ENCODE results near the gene ARHGAP35. TPM values are rescaled to one million over a fixed set of nuclear protein-coding genes. Genes with fewer than 3 reads are reported as not detected.

Gene ARHGAP35
- total RNA-seq, 1 experiment from 2014 or later: 81.7 TPM

GRCh38 chr19:46813839-46814358, 46.9 kb upstream of the ARHGAP35 start:
- CTCF ChIA-PET: interaction anchor here (0.6 kb wide), 1 partner anchor 200 kb away, joined by 6 read pairs; no protein-coding TSS in a partner anchor
- no peak for DNase-seq
- H3K36me3 Mint-ChIP-seq (ENCODE audit: insufficient read depth, unreplicated experiment): no peaks in the 10 kb centered on the region
- no peaks in the 10 kb centered on the region for H3K4me1 ChIP-seq
- intact Hi-C loops (cut with micrococcal nuclease; ENCODE audit: unreplicated experiment): no loop called here
- H3K9me3 Mint-ChIP-seq (ENCODE audit: unreplicated experiment): no peaks in the 10 kb centered on the region
- no peak overlapping the region for H3K4me3 Mint-ChIP-seq (ENCODE audit: unreplicated experiment)
- H3K27me3 Mint-ChIP-seq (ENCODE audit: insufficient read depth, unreplicated experiment): no peaks in the 10 kb centered on the region
- no TSS peak for BruUV-seq (replicated peaks)
- H3K27me3 ChIP-seq (replicated peaks; ENCODE audit: control insufficient read depth, insufficient read depth, low read length): no peaks in the 10 kb centered on the region
- POLR2A ChIA-PET: no interaction called here
- no peak overlapping the region for H3K4me3 ChIP-seq (ENCODE audit: low read depth, low read length)
- no peak overlapping the region for H3K27ac Mint-ChIP-seq (ENCODE audit: unreplicated experiment)
- TF ChIP-seq, protein P1, sequence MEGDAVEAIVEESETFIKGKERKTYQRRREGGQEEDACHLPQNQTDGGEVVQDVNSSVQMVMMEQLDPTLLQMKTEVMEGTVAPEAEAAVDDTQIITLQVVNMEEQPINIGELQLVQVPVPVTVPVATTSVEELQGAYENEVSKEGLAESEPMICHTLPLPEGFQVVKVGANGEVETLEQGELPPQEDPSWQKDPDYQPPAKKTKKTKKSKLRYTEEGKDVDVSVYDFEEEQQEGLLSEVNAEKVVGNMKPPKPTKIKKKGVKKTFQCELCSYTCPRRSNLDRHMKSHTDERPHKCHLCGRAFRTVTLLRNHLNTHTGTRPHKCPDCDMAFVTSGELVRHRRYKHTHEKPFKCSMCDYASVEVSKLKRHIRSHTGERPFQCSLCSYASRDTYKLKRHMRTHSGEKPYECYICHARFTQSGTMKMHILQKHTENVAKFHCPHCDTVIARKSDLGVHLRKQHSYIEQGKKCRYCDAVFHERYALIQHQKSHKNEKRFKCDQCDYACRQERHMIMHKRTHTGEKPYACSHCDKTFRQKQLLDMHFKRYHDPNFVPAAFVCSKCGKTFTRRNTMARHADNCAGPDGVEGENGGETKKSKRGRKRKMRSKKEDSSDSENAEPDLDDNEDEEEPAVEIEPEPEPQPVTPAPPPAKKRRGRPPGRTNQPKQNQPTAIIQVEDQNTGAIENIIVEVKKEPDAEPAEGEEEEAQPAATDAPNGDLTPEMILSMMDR (IDR thresholded peaks at IDR 0.05; ENCODE audit: insufficient read depth in 1 of 2, low read depth in 1 of 2, low read length in 1 of 2, severe bottlenecking in 1 of 2, unreplicated experiment in 1 of 2): no peak
- no peaks in the 10 kb centered on the region for H3K36me3 ChIP-seq (ENCODE audit: control insufficient read depth, insufficient read depth, low read length)
- no peaks in the 10 kb centered on the region for H3K9me3 ChIP-seq
- H3K4me1 Mint-ChIP-seq (ENCODE audit: low read depth, unreplicated experiment): no peaks in the 10 kb centered on the region

GRCh38 chr19:46815833-46816627, 44.8 kb upstream of the ARHGAP35 start:
- intact Hi-C loops (cut with micrococcal nuclease; ENCODE audit: unreplicated experiment): no loop called here
- no peaks in the 10 kb centered on the region for H3K27me3 ChIP-seq (replicated peaks; ENCODE audit: control insufficient read depth, insufficient read depth, low read length)

GRCh38 chr19:46818812-46819211, 42.0 kb upstream of the ARHGAP35 start:
- Histone ChIP-seq H3K27me3 (replicated peaks; ENCODE audit: control insufficient read depth, insufficient read depth, low read length) (no peaks in the 10 kb centered on the region), H3K9me3 (no peaks in the 10 kb centered on the region; the same call in 1 of the 2 replicates), H3K4me1 (peaks cover 16% of the 10 kb centered on the region), H3K4me3 (ENCODE audit: low read depth, low read length) (no peak overlapping the region), H3K36me3 (ENCODE audit: control insufficient read depth, insufficient read depth, low read length) (no peaks in the 10 kb centered on the region)
- peak in 1 of 2 experiments; percentile 61 for DNase-seq
- TF ChIP-seq, protein P1 (IDR thresholded peaks at IDR 0.05; ENCODE audit: insufficient read depth in 1 of 2, low read depth in 1 of 2, low read length in 1 of 2, severe bottlenecking in 1 of 2, unreplicated experiment in 1 of 2): no peak
- H3K4me1 Mint-ChIP-seq (ENCODE audit: low read depth, unreplicated experiment): peaks cover 13% of the 10 kb centered on the region
- no peaks in the 10 kb centered on the region for H3K36me3 Mint-ChIP-seq (ENCODE audit: insufficient read depth, unreplicated experiment)
- H3K27me3 Mint-ChIP-seq (ENCODE audit: insufficient read depth, unreplicated experiment): no peaks in the 10 kb centered on the region
- ChIA-PET CTCF (no interaction called here), POLR2A (no interaction called here)
- intact Hi-C loops (cut with micrococcal nuclease; ENCODE audit: unreplicated experiment): no loop called here
- no peak overlapping the region for H3K4me3 Mint-ChIP-seq (ENCODE audit: unreplicated experiment)
- no peaks in the 10 kb centered on the region for H3K9me3 Mint-ChIP-seq (ENCODE audit: unreplicated experiment)
- no peak overlapping the region for H3K27ac Mint-ChIP-seq (ENCODE audit: unreplicated experiment)
- no TSS peak for BruUV-seq (replicated peaks)

More at GRCh38 chr19:46815833-46816627, 44.8 kb upstream of the ARHGAP35 start:
- Mint-ChIP-seq H3K9me3 (ENCODE audit: unreplicated experiment) (no peaks in the 10 kb centered on the region), H3K27ac (ENCODE audit: unreplicated experiment) (no peak overlapping the region), H3K27me3 (ENCODE audit: insufficient read depth, unreplicated experiment) (no peaks in the 10 kb centered on the region), H3K4me1 (ENCODE audit: low read depth, unreplicated experiment) (peaks cover 13% of the 10 kb centered on the region), H3K4me3 (ENCODE audit: unreplicated experiment) (no peak overlapping the region), H3K36me3 (ENCODE audit: insufficient read depth, unreplicated experiment) (no peaks in the 10 kb centered on the region)
- no peak for DNase-seq
- Histone ChIP-seq H3K4me3 (ENCODE audit: low read depth, low read length) (no peak overlapping the region), H3K4me1 (peaks cover 8% of the 10 kb centered on the region), H3K36me3 (ENCODE audit: control insufficient read depth, insufficient read depth, low read length) (no peaks in the 10 kb centered on the region), H3K9me3 (no peaks in the 10 kb centered on the region)
- TF ChIP-seq, protein P1 (IDR thresholded peaks at IDR 0.05; ENCODE audit: insufficient read depth in 1 of 2, low read depth in 1 of 2, low read length in 1 of 2, severe bottlenecking in 1 of 2, unreplicated experiment in 1 of 2): no peak
- ChIA-PET CTCF (interaction anchor here (1.0 kb wide), 1 partner anchor 25 kb away, joined by 10 read pairs; no protein-coding TSS in a partner anchor), POLR2A (no interaction called here)
- BruUV-seq (replicated peaks): no TSS peak
